ENCODE results near the gene RPA1. TPM values are rescaled to one million over a fixed set of nuclear protein-coding genes. Genes with fewer than 3 reads are reported as not detected.

The RPA1 gene
- total RNA-seq, 1 experiment from 2014 or later, result 198 TPM

DNA sequence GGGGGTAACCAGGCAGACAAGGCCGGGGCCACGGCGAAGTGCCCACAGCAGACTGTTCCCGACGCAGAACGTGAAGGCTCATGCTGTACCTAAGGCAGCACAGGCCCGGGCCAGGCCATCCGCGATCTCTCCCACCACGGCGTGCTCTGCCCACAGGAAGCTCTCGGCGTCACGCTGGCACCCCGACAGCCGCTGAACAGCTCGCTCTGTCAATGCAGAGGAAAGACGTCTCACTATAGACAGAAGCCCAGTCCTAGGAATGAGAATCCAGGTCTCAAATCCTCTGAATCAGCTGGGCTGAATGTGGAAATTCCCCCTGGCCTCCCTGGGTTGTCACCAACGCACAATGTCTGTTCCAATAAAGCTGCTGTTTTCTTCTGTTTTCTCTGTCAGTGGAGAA is 46.5 kb upstream of the RPA1 start:
- peaks cover 16 to 39% of the 10 kb centered on the region in 2 experiments for H3K36me3 ChIP-seq (ENCODE audit: control insufficient read depth in 1 of 2, insufficient read depth in 2 of 2, low read length in 2 of 2)
- H3K9me3 ChIP-seq (ENCODE audit: control insufficient read depth in 1 of 2, insufficient read depth in 1 of 2, low read depth in 1 of 2, low read length in 2 of 2), result no peaks in the 10 kb centered on the region
- intact Hi-C loops (cut with micrococcal nuclease), result no loop called here
- ChIA-PET RAD21 (ENCODE audit: low non-redundant PET in 1 of 2, low total read pairs in 2 of 2, uncharacterized antibody in 2 of 2, unreplicated experiment in 2 of 2) (interaction anchor here (0.7 to 1.6 kb wide), 5 partner anchors 62 to 70 kb away, joined by 3 to 9 read pairs (median 3); no protein-coding TSS in a partner anchor), CTCF (interaction anchor here (1.0 to 1.8 kb wide), 7 partner anchors 10 to 209 kb away, joined by 3 to 39 read pairs (median 10); no protein-coding TSS in a partner anchor), POLR2A (interaction anchor here (0.7 to 1.8 kb wide), 3 partner anchors 31 to 70 kb away, joined by 3 to 5 read pairs (median 3); no protein-coding TSS in a partner anchor)
- no peaks in the 10 kb centered on the region; the same call in 1 of the 2 replicates for H3K79me2 ChIP-seq (ENCODE audit: insufficient read depth, low read length)
- no peak overlapping the region for H2AFZ ChIP-seq (ENCODE audit: low read depth, low read length, poor library complexity, severe bottlenecking)
- ATAC-seq (no peak), DNase-seq (ENCODE audit: low read depth, low spot score) (no peak)
- H3K4me2 ChIP-seq (ENCODE audit: low read length), result no peak overlapping the region
- TF ChIP-seq SIN3A (IDR thresholded peaks at IDR 0.05; ENCODE audit: low read depth) (no peak), EGR1 (IDR thresholded peaks at IDR 0.05; ENCODE audit: low read depth) (no peak)
- no peak overlapping the region for H3K27ac ChIP-seq (ENCODE audit: low read depth, low read length)
- peaks cover 10 to 19% of the 10 kb centered on the region in 2 experiments for H3K4me1 ChIP-seq (ENCODE audit: control insufficient read depth in 1 of 2, insufficient read depth in 2 of 2, low read length in 2 of 2)
- no TSS peak for BruUV-seq (replicated peaks)
- H3K9me2 ChIP-seq (ENCODE audit: insufficient read depth), result no peaks in the 10 kb centered on the region
- H4K20me1 ChIP-seq (ENCODE audit: insufficient read depth), result no peaks in the 10 kb centered on the region
- no peak overlapping the region for H3K4me3 ChIP-seq (replicated peaks in 1 of 2; ENCODE audit: low read depth in 1 of 2, low read length in 2 of 2)
- no peak overlapping the region for H3K9ac ChIP-seq (ENCODE audit: low read length)
- H3K27me3 ChIP-seq (ENCODE audit: insufficient read depth, low read length), result no peaks in the 10 kb centered on the region

DNA sequence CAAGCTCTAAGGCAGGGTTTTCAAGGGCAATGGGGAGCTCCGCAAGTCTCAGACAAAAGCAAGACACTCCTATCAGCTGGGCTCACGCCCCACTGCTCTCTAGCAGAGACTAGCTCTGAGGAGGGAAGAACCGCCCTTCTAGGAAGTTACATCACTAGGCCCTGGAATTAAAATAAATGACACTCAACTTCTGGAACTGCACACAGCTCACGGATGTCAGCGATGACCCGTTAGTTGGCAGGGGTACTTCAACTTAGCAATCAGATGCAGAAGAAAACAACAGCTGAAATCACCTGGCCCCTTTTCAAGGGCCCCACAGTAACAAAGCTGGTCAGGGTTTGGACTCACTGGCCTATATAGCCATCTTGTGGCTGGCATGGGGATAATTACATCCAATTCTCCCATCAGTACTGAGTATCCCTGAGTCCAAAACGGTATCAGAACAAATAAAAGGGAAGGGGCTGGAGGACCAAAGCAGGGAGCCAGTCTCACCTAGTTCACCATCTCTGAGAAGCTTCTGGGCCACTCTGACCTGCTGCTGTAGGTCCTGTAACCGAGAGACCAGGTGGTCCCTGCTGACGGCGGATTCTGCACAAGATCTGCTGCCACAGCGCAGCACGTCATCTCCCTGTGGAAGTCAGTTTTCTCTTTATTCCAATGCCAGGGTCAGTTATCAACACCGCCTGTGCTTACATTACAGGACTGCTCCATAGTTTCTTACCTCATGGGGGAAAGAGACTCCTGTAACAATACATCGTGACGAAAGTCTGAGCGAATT is 45.8 kb upstream of the RPA1 start:
- Histone ChIP-seq H3K4me2 (ENCODE audit: low read length) (no peak overlapping the region), H3K9ac (ENCODE audit: low read length) (no peak overlapping the region)
- RAD21 ChIA-PET (ENCODE audit: low non-redundant PET in 1 of 2, low total read pairs in 2 of 2, uncharacterized antibody in 2 of 2, unreplicated experiment in 2 of 2), result interaction anchor here (0.7 to 1.6 kb wide), 5 partner anchors 63 to 70 kb away, joined by 3 to 9 read pairs (median 3); no protein-coding TSS in a partner anchor

More for the DNA sequence above, 45.8 kb upstream of the RPA1 start:
- Histone ChIP-seq H3K9me2 (ENCODE audit: insufficient read depth) (no peaks in the 10 kb centered on the region), H3K27ac (ENCODE audit: low read depth, low read length) (0 out of 2 replicates have a peak overlapping the region, but pooled peaks have one; percentile 4), H2AFZ (ENCODE audit: low read depth, low read length, poor library complexity, severe bottlenecking) (no peak overlapping the region), H3K79me2 (ENCODE audit: insufficient read depth, low read length) (peaks cover 5% of the 10 kb centered on the region), H3K9me3 (ENCODE audit: control insufficient read depth in 1 of 2, insufficient read depth in 1 of 2, low read depth in 1 of 2, low read length in 2 of 2) (no peaks in the 10 kb centered on the region), H4K20me1 (ENCODE audit: insufficient read depth) (no peaks in the 10 kb centered on the region), H3K27me3 (ENCODE audit: insufficient read depth, low read length) (no peaks in the 10 kb centered on the region), H3K4me3 (replicated peaks in 1 of 2; ENCODE audit: low read depth in 1 of 2, low read length in 2 of 2) (no peak overlapping the region), H3K36me3 (ENCODE audit: control insufficient read depth in 1 of 2, insufficient read depth in 2 of 2, low read length in 2 of 2) (peaks cover 12 to 39% of the 10 kb centered on the region in 2 experiments; a peak in 3 of 4 replicates), H3K4me1 (ENCODE audit: control insufficient read depth in 1 of 2, insufficient read depth in 2 of 2, low read length in 2 of 2) (peaks cover 10 to 27% of the 10 kb centered on the region in 2 experiments)
- ATAC-seq (peak; percentile 69), DNase-seq (ENCODE audit: low read depth, low spot score) (peak; percentile 6)
- intact Hi-C loops (cut with micrococcal nuclease), result loop anchor here (1.0 kb wide), 2 partner anchors 64 to 115 kb away; no protein-coding TSS in a partner anchor
- CTCF ChIA-PET, result interaction anchor here (0.8 to 1.8 kb wide), 8 partner anchors 10 to 210 kb away, joined by 3 to 39 read pairs (median 8); no protein-coding TSS in a partner anchor
- no TSS peak for BruUV-seq (replicated peaks)
- TF ChIP-seq CEBPB (IDR thresholded peaks at IDR 0.05; ENCODE audit: low read depth) (no peak), FOSL1 (IDR thresholded peaks at IDR 0.05; ENCODE audit: low read depth) (no peak), TCF7L2 (IDR thresholded peaks at IDR 0.05; ENCODE audit: borderline replicate concordance, extremely low read depth, insufficient read depth, insufficient read length) (no peak), SRF (IDR thresholded peaks at IDR 0.05; ENCODE audit: low read depth) (no peak), RAD21 (IDR thresholded peaks at IDR 0.05; ENCODE audit: low read depth) (peak; percentile 72), ZFX (IDR thresholded peaks at IDR 0.05) (no peak), EZH2 (IDR thresholded peaks at IDR 0.05) (no peak)
- TF ChIP-seq, protein P1, sequence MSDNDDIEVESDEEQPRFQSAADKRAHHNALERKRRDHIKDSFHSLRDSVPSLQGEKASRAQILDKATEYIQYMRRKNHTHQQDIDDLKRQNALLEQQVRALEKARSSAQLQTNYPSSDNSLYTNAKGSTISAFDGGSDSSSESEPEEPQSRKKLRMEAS (IDR thresholded peaks at IDR 0.05), result no peak
- TF ChIP-seq, protein P2, sequence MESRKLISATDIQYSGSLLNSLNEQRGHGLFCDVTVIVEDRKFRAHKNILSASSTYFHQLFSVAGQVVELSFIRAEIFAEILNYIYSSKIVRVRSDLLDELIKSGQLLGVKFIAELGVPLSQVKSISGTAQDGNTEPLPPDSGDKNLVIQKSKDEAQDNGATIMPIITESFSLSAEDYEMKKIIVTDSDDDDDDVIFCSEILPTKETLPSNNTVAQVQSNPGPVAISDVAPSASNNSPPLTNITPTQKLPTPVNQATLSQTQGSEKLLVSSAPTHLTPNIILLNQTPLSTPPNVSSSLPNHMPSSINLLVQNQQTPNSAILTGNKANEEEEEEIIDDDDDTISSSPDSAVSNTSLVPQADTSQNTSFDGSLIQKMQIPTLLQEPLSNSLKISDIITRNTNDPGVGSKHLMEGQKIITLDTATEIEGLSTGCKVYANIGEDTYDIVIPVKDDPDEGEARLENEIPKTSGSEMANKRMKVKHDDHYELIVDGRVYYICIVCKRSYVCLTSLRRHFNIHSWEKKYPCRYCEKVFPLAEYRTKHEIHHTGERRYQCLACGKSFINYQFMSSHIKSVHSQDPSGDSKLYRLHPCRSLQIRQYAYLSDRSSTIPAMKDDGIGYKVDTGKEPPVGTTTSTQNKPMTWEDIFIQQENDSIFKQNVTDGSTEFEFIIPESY (IDR thresholded peaks at IDR 0.05; ENCODE audit: extremely low read depth, insufficient replicate concordance, low read length), result no peak
- TF ChIP-seq, protein P3, sequence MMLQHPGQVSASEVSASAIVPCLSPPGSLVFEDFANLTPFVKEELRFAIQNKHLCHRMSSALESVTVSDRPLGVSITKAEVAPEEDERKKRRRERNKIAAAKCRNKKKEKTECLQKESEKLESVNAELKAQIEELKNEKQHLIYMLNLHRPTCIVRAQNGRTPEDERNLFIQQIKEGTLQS (IDR thresholded peaks at IDR 0.05), result no peak
- TF ChIP-seq, protein P4, sequence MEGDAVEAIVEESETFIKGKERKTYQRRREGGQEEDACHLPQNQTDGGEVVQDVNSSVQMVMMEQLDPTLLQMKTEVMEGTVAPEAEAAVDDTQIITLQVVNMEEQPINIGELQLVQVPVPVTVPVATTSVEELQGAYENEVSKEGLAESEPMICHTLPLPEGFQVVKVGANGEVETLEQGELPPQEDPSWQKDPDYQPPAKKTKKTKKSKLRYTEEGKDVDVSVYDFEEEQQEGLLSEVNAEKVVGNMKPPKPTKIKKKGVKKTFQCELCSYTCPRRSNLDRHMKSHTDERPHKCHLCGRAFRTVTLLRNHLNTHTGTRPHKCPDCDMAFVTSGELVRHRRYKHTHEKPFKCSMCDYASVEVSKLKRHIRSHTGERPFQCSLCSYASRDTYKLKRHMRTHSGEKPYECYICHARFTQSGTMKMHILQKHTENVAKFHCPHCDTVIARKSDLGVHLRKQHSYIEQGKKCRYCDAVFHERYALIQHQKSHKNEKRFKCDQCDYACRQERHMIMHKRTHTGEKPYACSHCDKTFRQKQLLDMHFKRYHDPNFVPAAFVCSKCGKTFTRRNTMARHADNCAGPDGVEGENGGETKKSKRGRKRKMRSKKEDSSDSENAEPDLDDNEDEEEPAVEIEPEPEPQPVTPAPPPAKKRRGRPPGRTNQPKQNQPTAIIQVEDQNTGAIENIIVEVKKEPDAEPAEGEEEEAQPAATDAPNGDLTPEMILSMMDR (IDR thresholded peaks at IDR 0.05 in 2 of 3, conservative IDR thresholded peaks at IDR 0.05 in 1 of 3; ENCODE audit: borderline replicate concordance in 1 of 3, insufficient read depth in 1 of 3, low read depth in 2 of 3, low read length in 2 of 3), result peak; percentile 54 to 62 (median 56); a peak in 4 of 6 replicates
- POLR2A ChIA-PET, result interaction anchor here (0.7 to 1.8 kb wide), 3 partner anchors 32 to 70 kb away, joined by 3 to 5 read pairs (median 3); no protein-coding TSS in a partner anchor
